IPS-18c (cell line): ENCODE data around the gene DDX25.
"Not testable (repeated sequence)": the region's sequence is repeated elsewhere in the genome, so short reads cannot be mapped to it uniquely, and the experiment has no call there.

Experiments used
- H3K4me3 ChIP-seq: 2 replicates; pipeline ENCODE4 v1.7.0; 2013; ENCODE audit warnings: low read depth, mild to moderate bottlenecking, low read length, moderate library complexity; ENCODE audit not compliant: insufficient read depth
- H3K9me3 ChIP-seq: one replicate; pipeline ENCODE4 v1.6.1; 2013; ENCODE audit warnings: mild to moderate bottlenecking, low read length, moderate library complexity; ENCODE audit not compliant: control insufficient read depth, insufficient read depth

Gene DDX25

GRCh38 chr11:125901872-125902271, 2.4 kb upstream of the DDX25 start:
- peak overlapping the region; percentile 71 for H3K4me3 ChIP-seq
- H3K9me3 ChIP-seq: no peaks in the 10 kb centered on the region

- Histone ChIP-seq H3K4me3 (peak overlapping the region; percentile 71), H3K9me3 (no peaks in the 10 kb centered on the region)
Observed at GRCh38 chr11:125902277-125902926, 1.9 kb upstream of the DDX25 start.

- Histone ChIP-seq H3K9me3 (no peaks in the 10 kb centered on the region), H3K4me3 (peak within 1 kb of the TSS; percentile 71)
Observed at GRCh38 chr11:125902927-125903710, 1.2 kb upstream of the DDX25 start, which contains the start of gene PUS3. PUS3 (minus strand) TSS chr11:125903206; CDS start chr11:125896284, 6,922 bp downstream.

GRCh38 chr11:125904678-125905077, 370 bp downstream of the DDX25 start:
- peak overlapping the region; percentile 71 for H3K4me3 ChIP-seq
- H3K9me3 ChIP-seq: no peaks in the 10 kb centered on the region

GRCh38 chr11:125910226-125910849, 6.0 kb downstream of the DDX25 start:
- Histone ChIP-seq H3K9me3 (no peaks in the 10 kb centered on the region), H3K4me3 (no peak overlapping the region)

- H3K9me3 ChIP-seq, H3K4me3 ChIP-seq: not testable (repeated sequence)
Observed at GRCh38 chr11:125914601-125915000, 10.3 kb downstream of the DDX25 start.

GRCh38 chr11:125916683-125917347, 12.5 kb downstream of the DDX25 start:
- Histone ChIP-seq H3K9me3 (no peaks in the 10 kb centered on the region), H3K4me3 (no peak overlapping the region)

- no peak overlapping the region for H3K4me3 ChIP-seq
- H3K9me3 ChIP-seq: no peaks in the 10 kb centered on the region
Observed at GRCh38 chr11:125918140-125918840, 14.0 kb downstream of the DDX25 start.

- Histone ChIP-seq H3K9me3 (no peaks in the 10 kb centered on the region), H3K4me3 (no peak overlapping the region)
Observed at GRCh38 chr11:125921042-125921441, 16.7 kb downstream of the DDX25 start.

GRCh38 chr11:125922156-125922555, 17.8 kb downstream of the DDX25 start:
- Histone ChIP-seq H3K9me3 (no peaks in the 10 kb centered on the region), H3K4me3 (no peak overlapping the region)

GRCh38 chr11:125923012-125923579, 18.8 kb downstream of the DDX25 start:
- Histone ChIP-seq H3K4me3 (no peak overlapping the region), H3K9me3 (no peaks in the 10 kb centered on the region)

GRCh38 chr11:125923633-125924032, 19.3 kb downstream of the DDX25 start:
- no peaks in the 10 kb centered on the region for H3K9me3 ChIP-seq
- no peak overlapping the region for H3K4me3 ChIP-seq

- H3K4me3 ChIP-seq: no peak overlapping the region
- H3K9me3 ChIP-seq: no peaks in the 10 kb centered on the region
Observed at GRCh38 chr11:125924384-125925007, 20.2 kb downstream of the DDX25 start.

GRCh38 chr11:125925247-125925740, 21.0 kb downstream of the DDX25 start:
- H3K9me3 ChIP-seq: no peaks in the 10 kb centered on the region
- no peak overlapping the region for H3K4me3 ChIP-seq

- Histone ChIP-seq H3K9me3 (no peaks in the 10 kb centered on the region), H3K4me3 (no peak overlapping the region)
Observed at GRCh38 chr11:125925804-125926203, 21.5 kb downstream of the DDX25 start.

GRCh38 chr11:125926682-125927081, 22.4 kb downstream of the DDX25 start:
- Histone ChIP-seq H3K4me3 (no peak overlapping the region), H3K9me3 (no peaks in the 10 kb centered on the region)
